Measurements from ENCODE around the gene OXLD1.

DNA sequence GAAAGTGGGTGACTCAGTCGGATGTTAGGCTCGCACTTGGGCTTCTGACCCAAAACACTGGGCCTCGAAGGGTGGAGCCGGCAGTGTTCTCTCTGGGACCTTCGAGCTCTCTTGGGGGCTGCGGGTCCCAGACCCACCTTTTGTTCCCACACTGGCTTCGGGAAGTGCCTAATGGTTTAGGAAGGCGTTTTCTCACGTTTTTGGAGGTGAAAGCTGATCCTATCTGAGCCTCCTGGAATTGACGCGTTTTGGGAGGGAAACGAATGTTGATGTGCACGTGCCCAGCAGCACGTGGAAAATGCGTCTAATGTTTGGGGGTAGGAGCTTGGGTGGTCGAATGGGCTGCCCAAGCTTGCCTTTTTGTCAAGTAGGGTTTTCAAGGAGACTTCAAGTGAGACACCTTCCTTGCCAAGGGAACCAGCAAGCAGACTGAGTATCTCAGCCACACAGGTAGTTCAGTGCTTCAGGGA, 18.1 kb upstream of the OXLD1 start:
- TF ChIP-seq POLR2AphosphoS5 (IDR thresholded peaks at IDR 0.05; ENCODE audit: borderline replicate concordance, low read depth, low read length): no peak
- no peak for TF ChIP-seq EZH2 (IDR thresholded peaks at IDR 0.05)
